Measurements from ENCODE around the gene PEX14. TPM values are rescaled to one million over a fixed set of nuclear protein-coding genes. Genes with fewer than 3 reads are reported as not detected.

Gene PEX14
- total RNA-seq, 1 experiment from 2014 or later, result 9.1 TPM

GRCh38 chr1:10578070-10578469 lies 103.3 kb downstream of the PEX14 start:
- Histone ChIP-seq H3K4me2 (ENCODE audit: low read depth, low read length, poor library complexity, severe bottlenecking) (no peak overlapping the region), H2AFZ (ENCODE audit: low read length) (no peak overlapping the region), H3K4me1 (ENCODE audit: low read length) (no peaks in the 10 kb centered on the region), H3K27me3 (ENCODE audit: low read length) (no peaks in the 10 kb centered on the region), H3K9me2 (replicated peaks; ENCODE audit: insufficient read depth, low read length) (no peaks in the 10 kb centered on the region), H4K20me1 (ENCODE audit: insufficient read depth, low read depth, low read length) (no peaks in the 10 kb centered on the region), H3K4me3 (ENCODE audit: low read length) (no peak overlapping the region), H3K9ac (ENCODE audit: low read length) (no peak overlapping the region), H3K36me3 (ENCODE audit: insufficient read depth, low read length) (no peaks in the 10 kb centered on the region), H3K9me3 (ENCODE audit: low read length) (no peaks in the 10 kb centered on the region), H3K79me2 (ENCODE audit: low read length) (peaks cover 12% of the 10 kb centered on the region), H3K27ac (ENCODE audit: low read length) (no peak overlapping the region)
- no peak for DNase-seq

- Histone ChIP-seq H3K9me3 (ENCODE audit: low read length) (no peaks in the 10 kb centered on the region), H3K9me2 (replicated peaks; ENCODE audit: insufficient read depth, low read length) (no peaks in the 10 kb centered on the region), H2AFZ (ENCODE audit: low read length) (no peak overlapping the region), H4K20me1 (ENCODE audit: insufficient read depth, low read depth, low read length) (no peaks in the 10 kb centered on the region), H3K79me2 (ENCODE audit: low read length) (peaks cover 11% of the 10 kb centered on the region), H3K4me2 (ENCODE audit: low read depth, low read length, poor library complexity, severe bottlenecking) (no peak overlapping the region), H3K27me3 (ENCODE audit: low read length) (no peaks in the 10 kb centered on the region), H3K9ac (ENCODE audit: low read length) (no peak overlapping the region), H3K27ac (ENCODE audit: low read length) (no peak overlapping the region), H3K4me3 (ENCODE audit: low read length) (no peak overlapping the region), H3K36me3 (ENCODE audit: insufficient read depth, low read length) (no peaks in the 10 kb centered on the region), H3K4me1 (ENCODE audit: low read length) (no peaks in the 10 kb centered on the region)
- no peak for DNase-seq
Observed at GRCh38 chr1:10583641-10584040, 108.9 kb downstream of the PEX14 start.

GRCh38 chr1:10585242-10585641 lies 110.5 kb downstream of the PEX14 start:
- H3K4me3 ChIP-seq (ENCODE audit: low read length), result no peak overlapping the region
- no peaks in the 10 kb centered on the region for H3K4me1 ChIP-seq (ENCODE audit: low read length)
- no peak overlapping the region for H3K9ac ChIP-seq (ENCODE audit: low read length)
- H3K79me2 ChIP-seq (ENCODE audit: low read length), result peaks cover 12% of the 10 kb centered on the region
- H3K4me2 ChIP-seq (ENCODE audit: low read depth, low read length, poor library complexity, severe bottlenecking), result no peak overlapping the region
- H3K9me3 ChIP-seq (ENCODE audit: low read length), result no peaks in the 10 kb centered on the region
- H2AFZ ChIP-seq (ENCODE audit: low read length), result no peak overlapping the region
- H3K9me2 ChIP-seq (replicated peaks; ENCODE audit: insufficient read depth, low read length), result no peaks in the 10 kb centered on the region
- no peak overlapping the region for H3K27ac ChIP-seq (ENCODE audit: low read length)
- H4K20me1 ChIP-seq (ENCODE audit: insufficient read depth, low read depth, low read length), result no peaks in the 10 kb centered on the region
- no peak for DNase-seq
- no peaks in the 10 kb centered on the region for H3K27me3 ChIP-seq (ENCODE audit: low read length)
- no peaks in the 10 kb centered on the region for H3K36me3 ChIP-seq (ENCODE audit: insufficient read depth, low read length)

- Histone ChIP-seq H3K36me3 (ENCODE audit: insufficient read depth, low read length) (no peaks in the 10 kb centered on the region), H4K20me1 (ENCODE audit: insufficient read depth, low read depth, low read length) (no peaks in the 10 kb centered on the region), H2AFZ (ENCODE audit: low read length) (no peak overlapping the region), H3K4me1 (ENCODE audit: low read length) (no peaks in the 10 kb centered on the region), H3K27me3 (ENCODE audit: low read length) (no peaks in the 10 kb centered on the region), H3K79me2 (ENCODE audit: low read length) (peaks cover 12% of the 10 kb centered on the region), H3K4me3 (ENCODE audit: low read length) (no peak overlapping the region), H3K9me2 (replicated peaks; ENCODE audit: insufficient read depth, low read length) (no peaks in the 10 kb centered on the region), H3K27ac (ENCODE audit: low read length) (no peak overlapping the region), H3K4me2 (ENCODE audit: low read depth, low read length, poor library complexity, severe bottlenecking) (no peak overlapping the region), H3K9ac (ENCODE audit: low read length) (no peak overlapping the region), H3K9me3 (ENCODE audit: low read length) (no peaks in the 10 kb centered on the region)
- DNase-seq, result no peak
Observed at GRCh38 chr1:10586125-10586524, 111.4 kb downstream of the PEX14 start.

- Histone ChIP-seq H3K9me3 (ENCODE audit: low read length) (no peaks in the 10 kb centered on the region), H3K79me2 (ENCODE audit: low read length) (peaks cover 22% of the 10 kb centered on the region), H3K9me2 (replicated peaks; ENCODE audit: insufficient read depth, low read length) (no peaks in the 10 kb centered on the region), H3K27ac (ENCODE audit: low read length) (no peak overlapping the region), H3K9ac (ENCODE audit: low read length) (no peak overlapping the region), H3K4me3 (ENCODE audit: low read length) (no peak overlapping the region), H3K36me3 (ENCODE audit: insufficient read depth, low read length) (no peaks in the 10 kb centered on the region), H4K20me1 (ENCODE audit: insufficient read depth, low read depth, low read length) (no peaks in the 10 kb centered on the region), H3K4me1 (ENCODE audit: low read length) (peaks cover 11% of the 10 kb centered on the region), H2AFZ (ENCODE audit: low read length) (no peak overlapping the region), H3K27me3 (ENCODE audit: low read length) (no peaks in the 10 kb centered on the region), H3K4me2 (ENCODE audit: low read depth, low read length, poor library complexity, severe bottlenecking) (no peak overlapping the region)
- DNase-seq, result no peak
Observed at GRCh38 chr1:10588640-10589039, 113.9 kb downstream of the PEX14 start.

- H3K4me2 ChIP-seq (ENCODE audit: low read depth, low read length, poor library complexity, severe bottlenecking), result no peak overlapping the region
Observed at GRCh38 chr1:10589074-10589473, 114.3 kb downstream of the PEX14 start.

GRCh38 chr1:10591010-10591409 lies 116.3 kb downstream of the PEX14 start:
- Histone ChIP-seq H3K4me3 (ENCODE audit: low read length) (no peak overlapping the region), H4K20me1 (ENCODE audit: insufficient read depth, low read depth, low read length) (no peaks in the 10 kb centered on the region), H3K4me2 (ENCODE audit: low read depth, low read length, poor library complexity, severe bottlenecking) (no peak overlapping the region), H3K9ac (ENCODE audit: low read length) (no peak overlapping the region), H3K9me2 (replicated peaks; ENCODE audit: insufficient read depth, low read length) (no peaks in the 10 kb centered on the region), H3K79me2 (ENCODE audit: low read length) (peaks cover 32% of the 10 kb centered on the region), H3K27ac (ENCODE audit: low read length) (no peak overlapping the region), H3K36me3 (ENCODE audit: insufficient read depth, low read length) (no peaks in the 10 kb centered on the region), H2AFZ (ENCODE audit: low read length) (no peak overlapping the region), H3K9me3 (ENCODE audit: low read length) (no peaks in the 10 kb centered on the region), H3K27me3 (ENCODE audit: low read length) (no peaks in the 10 kb centered on the region), H3K4me1 (ENCODE audit: low read length) (peaks cover 29% of the 10 kb centered on the region)
- no peak for DNase-seq

More at GRCh38 chr1:10589074-10589473, 114.3 kb downstream of the PEX14 start:
- Histone ChIP-seq H3K36me3 (ENCODE audit: insufficient read depth, low read length) (no peaks in the 10 kb centered on the region), H3K79me2 (ENCODE audit: low read length) (peaks cover 27% of the 10 kb centered on the region), H3K27me3 (ENCODE audit: low read length) (no peaks in the 10 kb centered on the region), H3K9me3 (ENCODE audit: low read length) (no peaks in the 10 kb centered on the region), H2AFZ (ENCODE audit: low read length) (no peak overlapping the region), H3K4me3 (ENCODE audit: low read length) (no peak overlapping the region), H3K4me1 (ENCODE audit: low read length) (peaks cover 15% of the 10 kb centered on the region), H3K9ac (ENCODE audit: low read length) (no peak overlapping the region), H3K27ac (ENCODE audit: low read length) (no peak overlapping the region), H4K20me1 (ENCODE audit: insufficient read depth, low read depth, low read length) (no peaks in the 10 kb centered on the region), H3K9me2 (replicated peaks; ENCODE audit: insufficient read depth, low read length) (no peaks in the 10 kb centered on the region)
- DNase-seq, result no peak

- H2AFZ ChIP-seq (ENCODE audit: low read length), result no peak overlapping the region
- H3K9ac ChIP-seq (ENCODE audit: low read length), result no peak overlapping the region
- no peak for DNase-seq
- no peaks in the 10 kb centered on the region for H3K36me3 ChIP-seq (ENCODE audit: insufficient read depth, low read length)
- no peaks in the 10 kb centered on the region for H4K20me1 ChIP-seq (ENCODE audit: insufficient read depth, low read depth, low read length)
- no peaks in the 10 kb centered on the region for H3K9me2 ChIP-seq (replicated peaks; ENCODE audit: insufficient read depth, low read length)
- peaks cover 31% of the 10 kb centered on the region for H3K79me2 ChIP-seq (ENCODE audit: low read length)
- H3K27me3 ChIP-seq (ENCODE audit: low read length), result no peaks in the 10 kb centered on the region
- peaks cover 29% of the 10 kb centered on the region for H3K4me1 ChIP-seq (ENCODE audit: low read length)
- H3K4me2 ChIP-seq (ENCODE audit: low read depth, low read length, poor library complexity, severe bottlenecking), result no peak overlapping the region
- H3K27ac ChIP-seq (ENCODE audit: low read length), result no peak overlapping the region
- H3K9me3 ChIP-seq (ENCODE audit: low read length), result no peaks in the 10 kb centered on the region
- no peak overlapping the region for H3K4me3 ChIP-seq (ENCODE audit: low read length)
Observed at GRCh38 chr1:10592373-10592772, 117.6 kb downstream of the PEX14 start.

GRCh38 chr1:10593750-10594149 lies 119.0 kb downstream of the PEX14 start:
- Histone ChIP-seq H3K36me3 (ENCODE audit: insufficient read depth, low read length) (no peaks in the 10 kb centered on the region), H3K9me2 (replicated peaks; ENCODE audit: insufficient read depth, low read length) (no peaks in the 10 kb centered on the region), H2AFZ (ENCODE audit: low read length) (no peak overlapping the region), H3K79me2 (ENCODE audit: low read length) (peaks cover 31% of the 10 kb centered on the region), H3K27ac (ENCODE audit: low read length) (peak overlapping the region; percentile 64), H3K9ac (ENCODE audit: low read length) (peak overlapping the region; percentile 58), H3K4me1 (ENCODE audit: low read length) (peaks cover 29% of the 10 kb centered on the region), H3K4me2 (ENCODE audit: low read depth, low read length, poor library complexity, severe bottlenecking) (peak overlapping the region; percentile 61), H3K4me3 (ENCODE audit: low read length) (no peak overlapping the region), H3K9me3 (ENCODE audit: low read length) (no peaks in the 10 kb centered on the region), H4K20me1 (ENCODE audit: insufficient read depth, low read depth, low read length) (no peaks in the 10 kb centered on the region), H3K27me3 (ENCODE audit: low read length) (no peaks in the 10 kb centered on the region)
- no peak for DNase-seq

Measured in Karpas-422 (cell line).